Measurements from ENCODE around the gene CPB1.
"Not testable (repeated sequence)": the region's sequence is repeated elsewhere in the genome, so short reads cannot be mapped to it uniquely, and the experiment has no call there.

CPB1 gene

GRCh38 chr3:148827585-148827984, at the start of gene CPB1:
Gene CPB1, plus strand, starts transcription at chr3:148827811. Its CDS starts 13 bp downstream, at chr3:148827824.
- DNase-seq (ENCODE audit: extremely low read depth in 1 of 2, low read depth in 1 of 2) = no peak

GRCh38 chr3:148778926-148779325, 48.7 kb upstream of the CPB1 start:
- DNase-seq (ENCODE audit: extremely low read depth in 1 of 2, low read depth in 1 of 2) = no peak

GRCh38 chr3:148785026-148785425, 42.6 kb upstream of the CPB1 start:
- DNase-seq (ENCODE audit: extremely low read depth in 1 of 2, low read depth in 1 of 2) = not testable (repeated sequence)

- DNase-seq (ENCODE audit: extremely low read depth in 1 of 2, low read depth in 1 of 2) = not testable (repeated sequence)
Measured at GRCh38 chr3:148786159-148786558, 41.5 kb upstream of the CPB1 start.

- DNase-seq (ENCODE audit: extremely low read depth in 1 of 2, low read depth in 1 of 2) = no peak
Measured at GRCh38 chr3:148789146-148789545, 38.5 kb upstream of the CPB1 start.

GRCh38 chr3:148789906-148790305, 37.7 kb upstream of the CPB1 start:
- no peak for DNase-seq (ENCODE audit: extremely low read depth in 1 of 2, low read depth in 1 of 2)

GRCh38 chr3:148790370-148790769, 37.2 kb upstream of the CPB1 start:
- no peak for DNase-seq (ENCODE audit: extremely low read depth in 1 of 2, low read depth in 1 of 2)

GRCh38 chr3:148790851-148791735, 36.5 kb upstream of the CPB1 start:
- DNase-seq (ENCODE audit: extremely low read depth in 1 of 2, low read depth in 1 of 2) = no peak

- no peak for DNase-seq (ENCODE audit: extremely low read depth in 1 of 2, low read depth in 1 of 2)
Measured at GRCh38 chr3:148791920-148792319, 35.7 kb upstream of the CPB1 start.

GRCh38 chr3:148792516-148792915, 35.1 kb upstream of the CPB1 start:
- no peak for DNase-seq (ENCODE audit: extremely low read depth in 1 of 2, low read depth in 1 of 2)

- DNase-seq (ENCODE audit: extremely low read depth in 1 of 2, low read depth in 1 of 2) = no peak
Measured at GRCh38 chr3:148796799-148797198, 30.8 kb upstream of the CPB1 start.

GRCh38 chr3:148797795-148798194, 29.8 kb upstream of the CPB1 start:
- DNase-seq (ENCODE audit: extremely low read depth in 1 of 2, low read depth in 1 of 2) = no peak

GRCh38 chr3:148800414-148800813, 27.2 kb upstream of the CPB1 start:
- no peak for DNase-seq (ENCODE audit: extremely low read depth in 1 of 2, low read depth in 1 of 2)

GRCh38 chr3:148809835-148810234, 17.8 kb upstream of the CPB1 start:
- DNase-seq (ENCODE audit: extremely low read depth in 1 of 2, low read depth in 1 of 2) = no peak

- DNase-seq (ENCODE audit: extremely low read depth in 1 of 2, low read depth in 1 of 2) = no peak
Measured at GRCh38 chr3:148815316-148816110, 12.1 kb upstream of the CPB1 start.

GRCh38 chr3:148816427-148816826, 11.2 kb upstream of the CPB1 start:
- DNase-seq (ENCODE audit: extremely low read depth in 1 of 2, low read depth in 1 of 2) = no peak

GRCh38 chr3:148816981-148817525, 10.6 kb upstream of the CPB1 start:
- DNase-seq (ENCODE audit: extremely low read depth in 1 of 2, low read depth in 1 of 2) = no peak

- DNase-seq (ENCODE audit: extremely low read depth in 1 of 2, low read depth in 1 of 2) = no peak
Measured at GRCh38 chr3:148820361-148821245, 7.0 kb upstream of the CPB1 start.

GRCh38 chr3:148823026-148823425, 4.6 kb upstream of the CPB1 start:
- no peak for DNase-seq (ENCODE audit: extremely low read depth in 1 of 2, low read depth in 1 of 2)

- no peak for DNase-seq (ENCODE audit: extremely low read depth in 1 of 2, low read depth in 1 of 2)
Measured at GRCh38 chr3:148825476-148825875, 2.1 kb upstream of the CPB1 start.
